Stimulated activated CD8-positive, alpha-beta memory T cell treated with anti-CD3 and anti-CD28 coated beads, Interleukin-12 subunit alpha, Interleukin-12 subunit beta, amount 100 ng/mL, for 24 hours (primary cell): ENCODE data around the gene CA10.

Experiments used
- DNase-seq: peaks from one replicate; pipeline ENCODE4 v3.0.0-alpha.2; 2020; ENCODE audit errors: extremely low read depth

Gene CA10

DNA sequence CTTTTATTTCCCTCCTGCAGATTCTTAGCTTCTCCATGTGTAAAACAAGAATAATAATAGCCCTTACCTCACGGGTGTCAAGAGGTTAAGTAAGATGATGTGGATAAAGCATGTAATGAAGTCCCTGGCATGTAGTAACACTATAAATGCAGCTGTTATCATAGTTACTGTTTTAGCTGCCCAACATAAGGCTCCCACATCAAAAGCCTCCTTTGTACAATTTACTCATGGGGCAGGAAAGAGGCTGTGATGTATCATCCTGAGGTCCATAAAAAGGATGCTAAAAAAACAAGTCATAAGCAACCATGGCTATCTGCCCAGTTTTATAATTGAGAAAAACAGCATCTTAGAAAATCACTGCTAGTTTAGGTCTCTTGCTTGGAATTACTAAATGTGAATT, 339.7 kb downstream of the CA10 start:
- no peak for DNase-seq

DNA sequence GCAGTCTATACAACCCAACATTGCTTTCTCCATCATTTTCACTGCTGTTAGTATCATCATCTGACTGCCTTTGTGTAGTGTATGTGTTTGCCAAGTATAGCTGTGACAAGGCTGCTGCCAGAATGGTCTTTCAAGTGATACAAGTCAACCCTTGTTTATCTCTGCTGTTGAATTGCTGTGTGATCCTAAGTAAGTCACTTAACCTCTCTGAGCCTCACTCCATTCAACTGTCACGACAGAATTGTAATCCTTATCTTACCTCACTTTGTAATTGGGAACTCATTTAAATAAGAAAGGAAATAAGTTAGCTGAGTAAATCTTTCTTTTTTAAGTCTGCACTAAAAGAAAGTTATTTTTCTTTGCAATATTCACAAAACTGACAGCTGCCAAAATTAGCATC, 340.6 kb downstream of the CA10 start:
- no peak for DNase-seq

DNA sequence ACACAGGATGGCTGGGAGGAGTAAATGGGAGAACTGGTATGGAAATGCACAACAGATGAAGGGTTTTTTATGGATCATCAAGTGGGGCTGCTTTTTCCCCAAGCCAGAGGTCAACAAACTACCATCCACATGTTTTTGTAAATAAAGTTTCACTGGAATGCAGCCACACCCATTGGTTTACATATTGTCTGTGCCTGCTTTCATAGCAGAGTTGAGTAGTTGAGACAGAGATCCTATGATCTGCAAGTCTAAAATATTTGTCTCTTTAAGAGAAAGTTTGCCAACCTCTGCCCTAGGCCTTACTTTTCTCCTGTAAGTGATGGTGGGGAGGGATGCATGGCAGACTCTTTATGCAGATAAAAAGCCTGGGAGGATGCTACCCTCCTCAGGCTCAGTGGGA, 341.4 kb downstream of the CA10 start:
- DNase-seq, result no peak

- no peak for DNase-seq
These were observed 343.4 kb downstream of the CA10 start for GRCh38 chr17:51815097-51815496.

- DNase-seq, result no peak
These were observed 344.0 kb downstream of the CA10 start for GRCh38 chr17:51814521-51814920.

- DNase-seq, result no peak
These were observed 344.7 kb downstream of the CA10 start for GRCh38 chr17:51813784-51814174.

DNA sequence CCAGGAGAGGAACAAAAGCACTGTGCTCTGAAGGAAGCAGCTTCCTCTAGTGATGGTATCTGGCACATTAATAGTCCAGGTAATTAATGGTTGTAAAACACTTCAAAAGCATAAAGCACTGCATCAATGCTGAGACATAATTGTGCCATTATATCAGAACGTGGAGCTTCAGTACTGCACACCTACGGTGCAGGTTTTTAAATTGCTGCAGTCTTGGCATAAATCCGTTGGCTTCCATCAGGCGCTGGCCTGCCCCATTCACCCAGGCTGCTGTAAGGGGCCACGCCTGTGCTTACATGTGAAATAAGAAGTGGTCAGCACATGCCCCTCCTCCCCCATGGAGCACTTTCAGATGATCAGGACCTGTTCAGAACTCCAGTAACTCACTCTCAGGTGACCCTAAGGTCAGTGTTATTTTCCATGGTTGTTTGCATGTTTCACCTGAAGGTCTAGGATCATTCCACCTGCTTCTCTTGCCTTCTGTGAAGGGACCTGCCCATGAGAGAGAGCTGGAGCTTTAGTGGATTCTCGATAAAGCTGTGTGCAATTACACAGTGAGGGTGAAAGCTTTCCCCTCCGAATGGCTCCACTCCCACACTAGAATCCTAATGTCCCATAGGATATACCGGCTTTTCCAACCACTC, 345.3 kb downstream of the CA10 start:
- no peak for DNase-seq

GRCh38 chr17:51807460-51807859, 351.1 kb downstream of the CA10 start:
- DNase-seq, result no peak

DNA sequence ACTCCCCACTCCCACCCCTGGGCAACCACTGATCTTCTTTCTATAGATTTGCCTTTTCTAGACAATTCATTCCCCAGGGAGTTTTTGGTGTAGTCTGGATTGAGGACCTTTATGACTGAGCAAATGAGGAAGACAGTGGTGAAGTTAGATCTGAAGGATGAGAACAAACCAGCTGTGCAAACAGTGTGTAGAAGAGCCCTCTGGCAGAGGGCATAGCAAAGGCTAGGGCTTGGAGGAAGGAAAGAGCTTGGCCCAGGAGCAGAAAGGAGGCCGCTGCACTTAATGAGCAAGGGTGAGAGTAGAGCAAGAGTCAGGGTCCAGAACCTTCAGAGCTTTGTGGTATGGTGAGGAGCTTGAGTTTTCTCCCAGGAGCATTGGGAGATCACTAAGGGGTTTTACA, 352.7 kb downstream of the CA10 start:
- DNase-seq, result no peak

DNA sequence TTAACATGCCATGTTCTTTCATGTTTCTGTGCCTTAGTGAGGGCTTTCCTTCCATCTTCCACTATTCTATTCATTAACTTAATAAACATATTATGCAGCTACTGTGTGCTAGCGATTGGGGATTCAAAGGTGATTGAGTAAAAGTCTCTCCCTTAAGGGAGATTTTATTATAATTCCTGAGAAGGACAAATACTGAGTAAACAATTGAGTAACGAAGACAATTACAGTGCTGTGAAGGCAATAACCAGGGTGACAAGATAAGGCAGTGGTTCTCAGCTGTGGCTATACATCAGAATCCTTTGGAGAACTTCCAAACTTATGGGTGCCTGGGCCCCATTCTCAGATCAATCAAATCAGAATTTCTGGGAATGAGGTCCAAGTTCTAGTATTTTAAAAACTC, 353.3 kb downstream of the CA10 start:
- no peak for DNase-seq

DNA sequence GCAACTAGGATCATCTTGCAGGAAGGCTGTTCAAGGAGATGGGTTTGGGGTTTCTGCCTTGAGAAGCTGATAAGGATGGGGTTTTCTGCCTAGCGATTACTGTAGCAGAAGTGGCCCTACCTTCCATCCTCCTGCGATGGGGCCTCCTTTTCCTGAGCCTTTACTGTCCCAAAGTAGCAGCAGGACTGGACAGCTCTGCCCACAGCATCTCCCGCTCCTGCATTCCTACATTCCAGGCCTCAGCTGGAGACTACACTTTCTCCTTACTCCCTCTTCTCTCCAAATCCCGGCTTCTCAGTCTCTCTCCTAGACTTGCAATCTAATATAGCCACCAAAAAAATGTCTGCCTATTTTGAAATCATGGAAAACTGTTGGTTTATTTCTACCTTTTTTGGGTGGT, 355.4 kb downstream of the CA10 start:
- no peak for DNase-seq

- DNase-seq, result no peak
These were observed 356.0 kb downstream of the CA10 start for GRCh38 chr17:51802544-51802943.

- no peak for DNase-seq
These were observed 356.9 kb downstream of the CA10 start for GRCh38 chr17:51801626-51802025.

DNA sequence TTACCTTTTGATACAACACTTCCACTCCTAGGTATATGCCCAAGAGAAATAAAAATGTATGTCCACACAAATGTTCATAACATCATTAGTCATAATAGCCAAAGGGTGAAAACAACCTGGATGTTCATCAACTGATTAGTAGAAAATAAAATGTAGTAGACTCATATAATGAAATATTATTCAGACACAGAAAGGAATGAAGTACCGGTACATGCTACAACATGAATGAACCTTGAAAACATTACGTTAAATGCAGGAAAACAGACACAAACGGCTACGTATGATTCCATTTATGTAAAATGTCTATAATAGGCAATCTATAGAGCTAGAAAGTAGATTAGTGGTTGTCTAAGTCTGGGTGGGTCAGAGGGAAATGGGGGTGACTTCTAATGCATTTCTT, 358.5 kb downstream of the CA10 start:
- DNase-seq, result no peak

- no peak for DNase-seq
These were observed 359.3 kb downstream of the CA10 start for GRCh38 chr17:51799240-51799639.

- no peak for DNase-seq
These were observed 361.4 kb downstream of the CA10 start for GRCh38 chr17:51797150-51797549.

- no peak for DNase-seq
These were observed 362.5 kb downstream of the CA10 start for GRCh38 chr17:51796026-51796425.

GRCh38 chr17:51795401-51795800, 363.1 kb downstream of the CA10 start:
- DNase-seq, result no peak

DNA sequence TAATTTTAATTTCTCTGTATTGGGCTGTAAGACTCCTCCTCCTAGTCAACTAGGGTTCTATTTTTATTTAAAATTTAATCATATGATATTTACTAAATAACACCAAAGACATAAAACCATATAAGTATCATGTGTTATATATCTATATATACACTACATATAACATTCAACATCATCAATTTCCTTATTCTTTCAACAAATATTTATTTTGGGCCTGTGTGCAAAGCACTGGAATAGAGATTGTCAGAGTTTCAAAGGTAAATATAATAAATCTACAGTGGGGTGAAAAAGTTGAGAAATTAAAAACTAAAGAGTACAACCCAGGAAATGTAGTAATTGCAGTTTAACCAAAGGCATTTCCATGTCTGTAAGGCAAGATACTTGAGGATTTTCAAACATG, 364.0 kb downstream of the CA10 start:
- no peak for DNase-seq

DNA sequence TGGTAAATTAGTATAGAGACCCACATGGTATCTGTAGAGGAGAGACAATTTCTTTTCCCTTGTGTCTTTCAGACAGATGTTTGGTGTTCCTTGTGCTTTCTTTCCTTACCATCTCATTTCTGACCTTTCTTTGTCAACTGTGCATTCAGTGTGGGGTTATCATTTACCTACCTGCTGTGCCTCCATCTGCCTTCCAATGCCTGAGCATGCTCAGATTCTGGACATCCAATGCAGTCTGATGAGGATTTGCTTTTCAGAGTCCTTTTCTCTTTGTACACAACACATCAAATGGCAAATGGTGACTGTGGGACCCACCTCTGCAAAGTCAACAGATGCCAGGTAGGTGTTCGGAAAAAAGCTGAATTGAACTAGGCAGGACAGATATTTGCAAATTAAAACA, 364.8 kb downstream of the CA10 start:
- DNase-seq, result no peak

- DNase-seq, result no peak
These were observed 379.7 kb downstream of the CA10 start for GRCh38 chr17:51778842-51779241.

GRCh38 chr17:51770027-51770759, 388.3 kb downstream of the CA10 start:
- DNase-seq, result no peak

DNA sequence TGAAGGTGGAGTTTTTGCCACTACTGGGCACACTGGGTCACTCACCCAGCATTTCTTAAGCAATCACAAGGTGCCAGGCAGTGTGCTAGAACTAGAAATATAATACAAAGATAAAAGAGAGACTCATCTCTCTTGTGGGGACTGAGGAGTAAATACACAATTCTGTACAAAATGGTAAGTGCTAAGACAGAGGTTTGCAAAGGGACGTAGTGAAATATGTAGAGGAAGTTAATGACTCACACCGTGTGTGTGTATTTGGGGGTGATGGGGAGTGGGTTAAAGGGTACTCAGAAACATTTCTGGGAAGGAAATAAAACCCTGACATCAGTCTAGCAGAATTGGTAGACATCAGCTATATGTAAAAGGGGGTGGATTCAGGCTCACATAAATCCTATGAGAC, 389.3 kb downstream of the CA10 start:
- no peak for DNase-seq

- no peak for DNase-seq
These were observed 389.8 kb downstream of the CA10 start for GRCh38 chr17:51768706-51769105.
